Glutamatergic neuron (in vitro differentiated cells): ENCODE measurements around the gene ACSL6. TPM values are rescaled to one million over a fixed set of nuclear protein-coding genes. Genes with fewer than 3 reads are reported as not detected.

Experiments
- DNase-seq: peaks from one replicate; pipeline ENCODE4 v3.0.0; 2022
- H3K27ac Mint-ChIP-seq: one replicate; pipeline ENCODE4 v1.8.0; 2020; ENCODE audit warnings: mild to moderate bottlenecking, mixed read lengths, inconsistent platforms; ENCODE audit not compliant: unreplicated experiment
- H3K27me3 Mint-ChIP-seq: one replicate; pipeline ENCODE4 v1.8.0; 2020; ENCODE audit warnings: mild to moderate bottlenecking, moderate library complexity, mixed read lengths, inconsistent platforms; ENCODE audit not compliant: unreplicated experiment
- H3K36me3 Mint-ChIP-seq: one replicate; pipeline ENCODE4 v1.8.0; 2020; ENCODE audit warnings: mild to moderate bottlenecking, mixed read lengths, inconsistent platforms; ENCODE audit not compliant: unreplicated experiment
- H3K4me1 Mint-ChIP-seq: one replicate; pipeline ENCODE4 v1.8.0; 2020; ENCODE audit warnings: mild to moderate bottlenecking, low read depth, mixed read lengths, inconsistent platforms; ENCODE audit not compliant: unreplicated experiment
- H3K4me3 Mint-ChIP-seq: one replicate; pipeline ENCODE4 v1.8.0; 2020; ENCODE audit warnings: mild to moderate bottlenecking, mixed read lengths, inconsistent platforms; ENCODE audit not compliant: unreplicated experiment
- H3K9me3 Mint-ChIP-seq: one replicate; pipeline ENCODE4 v1.8.0; 2020; ENCODE audit warnings: mild to moderate bottlenecking, moderate library complexity, mixed read lengths, inconsistent platforms; ENCODE audit not compliant: unreplicated experiment
- total RNA-seq: library from RNA; stranded (reverse); fragmentation: NEBNext Ultra II Directional; extraction: Animal tissue kit (Norgen Biotek cat#: 25700); gene quantifications from one replicate; pipeline ENCODE4 v1.2.1, GENCODE V29; 2021; ENCODE audit not compliant: unreplicated experiment
- TF ChIP-seq, protein P1 (sequence below): fragments of 200-600 bp; sonication (generic); IDR thresholded peaks from one replicate; pipeline ENCODE4 v1.5.0; 2021; ENCODE audit not compliant: partially characterized antibody, unreplicated experiment

The ACSL6 gene
- total RNA-seq, 1 donor from 2014 or later = 8.1 TPM

- Mint-ChIP-seq H3K27ac (no peak overlapping the region), H3K9me3 (peaks cover 2% of the 10 kb centered on the region), H3K36me3 (no peaks in the 10 kb centered on the region), H3K4me3 (no peak overlapping the region), H3K27me3 (no peaks in the 10 kb centered on the region), H3K4me1 (peaks cover 9% of the 10 kb centered on the region)
- TF ChIP-seq, protein P1, sequence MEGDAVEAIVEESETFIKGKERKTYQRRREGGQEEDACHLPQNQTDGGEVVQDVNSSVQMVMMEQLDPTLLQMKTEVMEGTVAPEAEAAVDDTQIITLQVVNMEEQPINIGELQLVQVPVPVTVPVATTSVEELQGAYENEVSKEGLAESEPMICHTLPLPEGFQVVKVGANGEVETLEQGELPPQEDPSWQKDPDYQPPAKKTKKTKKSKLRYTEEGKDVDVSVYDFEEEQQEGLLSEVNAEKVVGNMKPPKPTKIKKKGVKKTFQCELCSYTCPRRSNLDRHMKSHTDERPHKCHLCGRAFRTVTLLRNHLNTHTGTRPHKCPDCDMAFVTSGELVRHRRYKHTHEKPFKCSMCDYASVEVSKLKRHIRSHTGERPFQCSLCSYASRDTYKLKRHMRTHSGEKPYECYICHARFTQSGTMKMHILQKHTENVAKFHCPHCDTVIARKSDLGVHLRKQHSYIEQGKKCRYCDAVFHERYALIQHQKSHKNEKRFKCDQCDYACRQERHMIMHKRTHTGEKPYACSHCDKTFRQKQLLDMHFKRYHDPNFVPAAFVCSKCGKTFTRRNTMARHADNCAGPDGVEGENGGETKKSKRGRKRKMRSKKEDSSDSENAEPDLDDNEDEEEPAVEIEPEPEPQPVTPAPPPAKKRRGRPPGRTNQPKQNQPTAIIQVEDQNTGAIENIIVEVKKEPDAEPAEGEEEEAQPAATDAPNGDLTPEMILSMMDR = no peak
- no peak for DNase-seq
These were observed 8.5 kb upstream of the ACSL6 start for GRCh38 chr5:132019857-132020555.

DNA sequence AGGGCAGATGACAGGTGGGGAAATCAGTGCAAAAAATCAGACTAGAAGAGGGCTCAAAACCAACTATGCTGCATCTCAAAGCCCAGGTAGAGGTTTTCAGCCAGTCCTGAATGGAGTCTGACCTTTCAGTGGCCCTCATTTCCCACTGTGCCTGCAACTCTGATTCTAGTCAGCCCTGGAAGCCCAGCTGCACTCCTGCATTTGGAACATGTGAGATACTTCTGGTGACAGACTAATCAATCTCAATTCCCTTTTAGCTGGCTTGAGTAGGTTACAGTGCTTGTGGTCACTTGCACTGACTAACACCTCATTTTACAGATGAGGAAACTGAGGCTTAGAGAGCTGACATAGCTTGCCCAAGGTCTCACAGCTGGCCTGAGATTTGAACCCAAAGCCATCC lies 7.9 kb upstream of the ACSL6 start:
- peaks cover 9% of the 10 kb centered on the region for H3K4me1 Mint-ChIP-seq
- no peak overlapping the region for H3K27ac Mint-ChIP-seq
- TF ChIP-seq, protein P1 = no peak
- no peaks in the 10 kb centered on the region for H3K36me3 Mint-ChIP-seq
- no peaks in the 10 kb centered on the region for H3K27me3 Mint-ChIP-seq
- peaks cover 2% of the 10 kb centered on the region for H3K9me3 Mint-ChIP-seq
- H3K4me3 Mint-ChIP-seq = no peak overlapping the region
- peak; percentile 3 for DNase-seq

- H3K27me3 Mint-ChIP-seq = peaks cover 3% of the 10 kb centered on the region
- H3K36me3 Mint-ChIP-seq = no peaks in the 10 kb centered on the region
- H3K4me3 Mint-ChIP-seq = no peak overlapping the region
- H3K9me3 Mint-ChIP-seq = peaks cover 3% of the 10 kb centered on the region
- peaks cover 9% of the 10 kb centered on the region for H3K4me1 Mint-ChIP-seq
- DNase-seq = peak; percentile 10
- H3K27ac Mint-ChIP-seq = no peak overlapping the region
- TF ChIP-seq, protein P1 = no peak
These were observed 6.5 kb upstream of the ACSL6 start for GRCh38 chr5:132017738-132018625.

DNA sequence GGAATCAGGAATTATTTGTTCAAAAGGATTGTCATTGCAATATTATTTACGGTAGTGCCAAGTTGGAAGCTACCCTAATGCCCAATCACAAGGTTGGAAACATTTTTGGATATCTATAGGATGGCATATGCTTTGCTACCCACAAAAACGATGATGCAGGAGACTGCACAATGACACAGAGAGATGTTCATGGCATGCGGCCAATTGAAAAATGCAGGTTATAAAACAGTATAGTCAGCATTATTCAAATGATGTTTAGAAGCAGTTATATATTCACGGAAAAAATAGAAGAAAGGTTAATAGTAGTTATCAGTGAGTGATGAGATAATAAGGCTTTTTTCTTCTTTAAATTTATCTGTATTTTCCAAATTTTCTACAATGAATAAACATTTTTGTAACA lies 5.9 kb upstream of the ACSL6 start:
- Mint-ChIP-seq H3K36me3 (no peaks in the 10 kb centered on the region), H3K27me3 (peaks cover 3% of the 10 kb centered on the region), H3K9me3 (peaks cover 3% of the 10 kb centered on the region), H3K4me1 (peaks cover 9% of the 10 kb centered on the region), H3K4me3 (no peak overlapping the region), H3K27ac (no peak overlapping the region)
- no peak for DNase-seq
- TF ChIP-seq, protein P1 = no peak

- DNase-seq = peak; percentile 4
- H3K4me1 Mint-ChIP-seq = peaks cover 9% of the 10 kb centered on the region
- no peak overlapping the region for H3K27ac Mint-ChIP-seq
- peaks cover 3% of the 10 kb centered on the region for H3K9me3 Mint-ChIP-seq
- TF ChIP-seq, protein P1 = no peak
- no peaks in the 10 kb centered on the region for H3K36me3 Mint-ChIP-seq
- peaks cover 3% of the 10 kb centered on the region for H3K27me3 Mint-ChIP-seq
- no peak overlapping the region for H3K4me3 Mint-ChIP-seq
These were observed 5.3 kb upstream of the ACSL6 start for GRCh38 chr5:132016721-132017250.
